NK-92 (cell line): ENCODE results near the gene TSHZ2.
"Not testable (repeated sequence)": the region's sequence is repeated elsewhere in the genome, so short reads cannot be mapped to it uniquely, and the experiment has no call there.

Experiments used
- DNase-seq: peaks from one replicate; lab custom pipeline; 2025; ENCODE audit not compliant: unreplicated experiment; lab: John Stamatoyannopoulos, UW

TSHZ2 gene

DNA sequence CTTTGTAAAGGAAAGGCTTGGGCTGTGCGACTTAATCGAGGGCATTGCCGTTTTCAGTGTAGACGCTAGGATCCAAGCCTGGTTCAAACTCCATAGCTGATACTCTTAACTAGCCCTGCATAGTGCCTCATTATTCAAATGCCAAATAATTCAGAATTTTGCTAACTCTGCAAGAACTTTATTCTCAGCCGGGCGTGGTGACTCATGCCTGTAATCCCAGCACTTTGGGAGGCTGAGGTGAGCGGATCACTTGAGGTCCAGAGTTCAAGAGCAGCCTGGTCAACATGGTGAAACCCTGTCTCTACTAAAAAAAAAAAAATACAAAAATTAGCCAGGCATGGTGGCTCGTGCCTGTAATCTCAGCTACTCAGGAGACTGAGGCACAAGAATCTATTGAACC is 394.8 kb downstream of the TSHZ2 start:
- not testable (repeated sequence) for DNase-seq

DNA sequence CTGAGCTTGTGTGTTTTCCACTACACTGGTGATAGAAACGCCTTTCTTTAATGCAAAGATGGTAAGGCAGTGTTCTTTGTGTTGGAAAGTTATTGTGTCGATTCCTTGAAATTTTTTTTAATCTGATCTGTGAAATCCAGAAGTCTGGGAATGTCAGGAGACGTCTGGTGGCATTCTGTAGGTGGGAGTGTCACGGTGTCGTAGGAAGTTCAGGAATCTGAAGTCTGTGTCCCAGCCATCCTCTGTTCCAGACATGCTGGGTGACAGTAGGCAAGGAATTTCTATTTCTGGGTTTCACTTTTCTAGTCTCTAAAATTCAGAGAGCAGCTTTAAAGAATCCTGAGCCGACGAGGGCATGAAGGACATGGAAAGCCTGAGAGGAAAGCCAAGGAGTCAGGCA is 397.7 kb downstream of the TSHZ2 start:
- DNase-seq = no peak

DNA sequence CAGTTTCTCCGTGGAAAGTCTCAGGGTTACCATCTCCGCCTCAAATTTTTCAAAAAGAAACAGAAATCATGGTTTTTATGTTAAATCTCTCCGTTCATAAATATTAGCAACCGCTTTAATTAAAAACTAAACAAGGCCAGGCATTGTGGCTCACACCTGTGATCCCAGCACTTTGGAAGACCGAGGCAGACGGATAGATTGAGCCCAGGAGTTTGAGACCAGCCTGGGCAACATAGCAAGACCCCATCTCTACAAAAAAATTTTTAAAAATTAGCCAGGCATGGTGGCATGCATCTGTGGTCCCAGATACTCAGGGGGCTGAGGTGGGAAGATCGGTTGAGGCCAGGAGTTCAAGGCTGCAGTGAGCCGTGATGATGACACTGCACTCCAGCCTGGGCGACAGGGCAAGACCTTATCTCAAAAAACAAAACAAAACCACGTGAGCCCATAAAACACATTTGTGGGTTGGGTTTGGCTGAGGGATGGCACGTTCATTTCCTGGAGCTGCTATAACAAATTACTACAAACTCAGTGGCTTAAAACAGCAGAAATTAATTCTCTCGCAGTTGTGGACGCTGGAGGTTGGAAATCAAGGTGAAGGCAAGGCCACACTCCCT is 398.3 kb downstream of the TSHZ2 start:
- DNase-seq = no peak

DNA sequence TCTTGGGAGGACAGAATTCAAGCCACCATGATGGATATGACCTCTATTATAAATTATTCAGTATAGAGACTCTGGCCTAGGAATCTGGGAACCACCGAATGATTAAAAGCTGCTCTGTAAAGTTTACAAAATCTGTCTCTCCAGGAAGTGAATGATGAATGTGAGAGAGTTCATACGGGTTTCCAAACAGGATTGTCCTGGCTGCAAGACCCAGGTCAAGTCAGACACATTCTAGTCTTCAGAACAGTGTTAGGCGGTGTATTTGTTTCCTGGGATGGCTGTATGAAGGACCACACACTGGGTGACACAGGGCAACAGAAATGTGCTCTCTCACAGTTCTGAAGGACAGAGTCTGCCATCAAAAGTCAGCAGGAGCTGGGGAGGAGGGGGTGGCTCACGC is 399.1 kb downstream of the TSHZ2 start:
- DNase-seq = no peak

DNA sequence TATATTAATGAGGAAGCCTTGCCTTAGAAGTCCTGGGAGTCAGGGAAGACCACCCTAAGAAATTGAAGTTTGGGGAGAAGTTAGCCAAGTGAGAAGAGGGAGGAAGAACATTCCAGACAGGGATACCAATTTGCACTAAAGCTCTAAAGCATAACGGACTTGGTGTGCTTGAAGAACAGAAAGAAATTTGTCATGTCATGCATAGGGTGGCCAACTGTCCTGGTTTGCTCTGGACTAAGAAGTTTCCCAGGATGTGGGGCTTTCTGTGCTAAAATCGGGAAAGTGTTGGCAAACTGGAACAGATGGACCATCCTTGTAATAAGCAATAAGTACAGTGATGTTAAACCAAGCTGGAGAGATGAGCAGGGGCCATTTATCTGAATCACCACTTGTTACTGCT is 403.9 kb downstream of the TSHZ2 start:
- DNase-seq = no peak

DNA sequence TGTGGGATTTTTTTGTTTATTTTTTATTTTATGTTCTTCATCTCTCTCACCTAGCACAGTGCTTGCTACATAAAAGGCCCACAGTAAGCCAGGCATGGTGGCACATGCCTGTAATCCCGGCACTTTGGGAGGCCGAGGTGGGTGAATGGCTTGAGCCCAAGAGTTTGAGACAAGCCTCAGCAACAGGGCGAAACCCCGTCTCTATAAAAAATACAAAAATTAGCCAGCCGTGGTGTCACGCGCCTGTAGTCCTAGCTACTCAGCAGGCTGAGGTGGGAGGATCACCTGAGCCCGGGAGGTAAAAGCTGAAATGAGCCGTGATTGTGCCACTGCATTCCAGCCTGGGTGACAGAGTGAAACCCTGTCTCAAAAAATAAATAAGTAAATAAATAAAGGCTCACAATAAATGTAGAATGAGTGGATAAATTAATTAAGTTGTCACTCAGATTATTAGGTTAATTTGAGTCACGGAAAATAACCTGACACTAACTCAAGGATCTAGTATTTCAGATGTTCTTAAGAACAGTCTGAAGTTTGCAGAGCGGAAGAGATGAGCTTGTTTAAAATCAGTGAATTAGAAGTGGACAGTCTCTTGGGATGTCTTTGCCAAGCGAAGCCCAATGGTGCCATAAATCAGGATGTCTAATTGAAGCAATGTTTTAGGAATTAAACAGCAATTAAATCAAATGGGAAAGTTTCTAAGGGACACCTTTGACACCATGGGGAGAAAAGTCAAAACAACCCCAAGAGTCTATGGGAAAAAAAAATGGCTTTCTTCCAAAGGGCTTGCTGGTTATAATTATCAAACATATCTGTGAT is 407.1 kb downstream of the TSHZ2 start:
- DNase-seq = no peak

DNA sequence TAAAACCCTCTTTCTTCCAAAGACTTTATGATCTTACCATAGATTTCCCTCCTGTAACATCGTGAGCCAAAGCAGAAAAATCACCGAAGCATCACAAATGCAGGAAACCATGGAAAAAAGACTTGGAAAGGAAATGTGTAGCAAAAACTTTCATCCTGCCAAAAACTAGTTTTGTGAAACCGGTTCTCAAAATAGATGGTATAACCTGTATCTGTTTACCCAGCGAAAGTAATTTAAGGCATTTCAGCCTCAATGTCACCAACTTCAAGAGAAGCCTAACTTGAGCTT is 407.6 kb downstream of the TSHZ2 start:
- DNase-seq = no peak

DNA sequence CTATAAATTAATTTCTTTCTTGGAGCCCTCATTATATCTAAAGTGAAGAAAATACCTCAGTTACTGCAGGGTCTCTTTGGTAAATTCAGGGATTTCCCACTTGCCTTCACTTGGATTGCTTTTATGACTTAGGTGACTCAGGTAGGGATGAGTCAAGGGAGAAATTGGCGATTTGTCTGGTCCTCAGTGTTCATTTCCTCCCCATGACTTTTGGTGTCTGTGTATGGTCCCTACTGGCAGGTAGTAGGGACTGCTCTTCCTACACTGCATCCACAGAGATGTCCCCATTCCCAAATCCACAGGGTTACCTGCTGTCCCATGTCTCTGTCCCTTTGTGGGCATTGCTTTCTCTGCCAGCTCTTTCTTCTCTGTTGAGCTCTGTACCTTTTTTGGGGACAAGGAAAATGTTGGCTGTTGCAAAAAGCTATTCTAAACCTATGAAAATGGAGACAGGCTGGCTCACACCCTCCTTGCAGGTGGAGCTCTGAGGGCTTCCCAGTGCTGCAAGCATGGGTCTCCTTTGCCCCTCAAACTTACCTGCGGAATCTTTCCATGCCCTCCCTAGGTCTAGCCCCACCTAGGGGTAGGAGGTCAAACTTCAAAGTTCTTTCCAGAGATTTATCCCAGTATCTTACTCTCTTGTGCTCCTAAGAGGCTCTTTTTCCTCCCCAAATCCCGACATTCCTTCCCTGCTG is 409.6 kb downstream of the TSHZ2 start:
- no peak for DNase-seq

DNA sequence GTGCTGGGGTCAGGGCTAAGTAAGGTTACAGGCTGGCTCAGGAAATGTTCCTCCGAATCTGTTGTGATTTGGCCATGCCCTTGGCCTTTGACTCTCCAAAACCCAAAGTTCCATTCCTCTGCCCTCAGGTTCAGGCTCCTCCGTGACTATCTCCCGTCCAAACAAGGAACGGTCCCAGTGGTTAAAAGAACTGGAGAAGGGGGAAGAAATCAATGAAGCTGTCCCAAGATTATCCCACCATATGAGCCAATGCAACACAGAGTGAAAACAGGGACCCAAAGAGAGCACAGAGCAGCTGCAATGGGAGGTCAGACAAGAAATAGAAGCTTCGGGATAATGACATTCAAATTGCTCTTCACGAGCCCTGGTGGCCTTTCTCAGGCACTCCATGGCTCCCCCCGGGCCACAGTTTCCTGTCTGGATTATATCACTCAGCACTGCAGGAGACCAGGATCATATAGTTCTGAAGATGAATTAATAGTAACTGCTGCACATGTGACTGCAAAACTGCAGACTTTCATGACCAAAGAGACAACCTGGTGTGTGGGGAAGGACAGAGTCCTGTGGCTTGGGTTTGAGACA is 410.2 kb downstream of the TSHZ2 start:
- no peak for DNase-seq

DNA sequence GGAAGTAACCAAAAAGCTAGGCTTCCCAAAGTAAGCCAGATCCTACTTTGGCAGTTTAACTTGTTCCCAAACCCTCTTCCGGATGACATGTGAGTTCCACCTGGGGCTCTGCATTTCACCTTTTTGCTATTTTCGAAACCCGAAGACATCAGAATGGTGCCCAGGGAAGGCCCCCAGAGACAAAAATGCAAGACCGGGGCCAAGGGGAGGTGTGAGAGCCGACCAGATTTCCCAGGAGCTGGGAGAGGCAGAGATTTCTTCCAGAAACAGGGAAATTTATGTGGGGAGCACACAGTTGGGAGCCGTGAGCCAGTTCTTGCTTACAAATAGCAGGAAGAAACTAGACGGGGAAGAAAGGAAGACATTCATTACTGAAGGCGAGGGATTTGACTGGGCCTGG is 411.8 kb downstream of the TSHZ2 start:
- no peak for DNase-seq

DNA sequence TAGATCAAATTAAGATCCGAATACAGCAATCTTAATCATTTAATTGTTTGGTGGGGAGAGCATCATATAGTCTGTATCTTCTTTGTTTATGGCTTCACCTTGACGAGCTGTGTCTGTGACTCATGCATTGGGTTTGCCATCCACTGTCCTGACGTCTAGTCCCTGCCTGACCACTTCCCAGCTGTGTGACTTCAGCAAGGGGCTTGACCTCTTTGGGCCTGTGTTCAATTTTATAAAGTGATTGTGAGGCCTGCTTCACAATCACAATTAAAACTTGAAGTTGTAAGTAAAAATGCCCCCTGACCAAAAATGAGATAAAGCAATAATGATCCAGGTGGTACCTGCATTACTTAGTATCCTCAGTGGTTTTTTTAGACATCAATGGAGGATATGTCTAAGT is 412.2 kb downstream of the TSHZ2 start:
- DNase-seq = no peak

DNA sequence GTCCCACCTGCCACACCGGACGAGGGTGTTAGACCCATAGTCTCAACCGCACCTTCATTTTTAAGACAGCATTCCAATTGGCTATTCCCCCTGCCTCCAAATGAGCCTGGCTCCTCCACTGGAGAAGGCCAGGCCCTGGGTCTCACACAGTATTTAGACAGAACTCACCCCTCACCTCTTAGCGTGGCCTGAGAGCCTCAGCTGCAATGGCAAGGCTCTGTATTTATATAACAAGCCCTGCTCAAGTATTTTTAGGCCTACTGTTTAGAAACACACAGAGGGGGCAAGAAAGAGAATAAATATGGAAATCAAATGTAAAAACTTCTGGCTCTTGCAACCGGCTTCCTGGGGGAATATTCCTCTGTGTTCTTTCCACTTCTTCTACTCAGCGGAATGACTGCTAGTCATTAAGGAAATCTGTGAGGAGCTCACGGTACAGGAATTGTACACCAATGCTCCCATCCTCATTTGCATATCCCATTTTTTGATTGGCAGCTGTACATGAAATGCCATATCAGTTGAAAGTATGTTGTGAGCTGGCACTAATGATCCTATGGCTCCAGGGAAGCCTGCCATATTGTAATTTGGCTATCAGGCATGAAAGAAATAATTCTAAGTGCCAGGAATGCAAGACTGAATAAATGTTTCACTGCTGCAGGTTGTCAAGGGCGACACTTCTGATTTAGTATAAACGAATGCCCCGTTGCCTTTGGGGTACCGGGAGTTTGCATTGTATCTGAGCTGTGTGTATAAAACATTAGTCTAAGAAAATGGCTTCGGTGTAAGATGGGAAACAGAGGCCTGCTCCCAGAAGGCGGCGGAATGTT is 414.0 kb downstream of the TSHZ2 start:
- no peak for DNase-seq

DNA sequence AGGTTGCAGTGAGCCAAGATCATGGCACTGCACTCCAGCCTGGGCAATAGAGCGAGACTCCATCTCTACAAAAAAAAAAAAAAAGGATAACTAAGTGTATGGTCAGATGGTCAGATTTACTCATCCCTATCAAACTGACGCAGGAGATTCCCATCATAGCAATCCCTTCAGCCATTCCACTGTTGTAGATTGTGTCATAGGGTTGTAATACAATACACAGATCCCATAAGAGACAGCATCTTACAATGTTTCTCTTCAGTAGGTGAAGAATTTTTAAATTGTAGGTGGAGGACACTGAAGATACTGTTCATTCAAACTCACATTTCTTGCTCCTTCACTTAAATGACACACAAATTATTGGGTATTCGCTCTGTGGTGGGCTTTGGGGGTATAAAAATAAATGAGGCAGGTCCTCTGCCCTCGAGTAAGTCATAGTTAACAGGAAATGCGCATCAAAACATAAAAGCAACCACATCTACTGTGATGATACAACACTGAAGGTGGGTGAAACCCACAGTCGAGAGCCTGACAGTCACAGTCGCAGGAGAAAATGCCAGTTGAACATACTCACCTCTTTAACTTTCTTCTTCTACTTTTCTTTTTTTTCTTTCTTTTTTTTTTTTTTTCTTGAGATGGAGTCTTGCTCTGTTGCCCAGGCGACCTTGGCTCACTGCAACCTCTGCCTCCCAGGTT is 416.0 kb downstream of the TSHZ2 start:
- no peak for DNase-seq

DNA sequence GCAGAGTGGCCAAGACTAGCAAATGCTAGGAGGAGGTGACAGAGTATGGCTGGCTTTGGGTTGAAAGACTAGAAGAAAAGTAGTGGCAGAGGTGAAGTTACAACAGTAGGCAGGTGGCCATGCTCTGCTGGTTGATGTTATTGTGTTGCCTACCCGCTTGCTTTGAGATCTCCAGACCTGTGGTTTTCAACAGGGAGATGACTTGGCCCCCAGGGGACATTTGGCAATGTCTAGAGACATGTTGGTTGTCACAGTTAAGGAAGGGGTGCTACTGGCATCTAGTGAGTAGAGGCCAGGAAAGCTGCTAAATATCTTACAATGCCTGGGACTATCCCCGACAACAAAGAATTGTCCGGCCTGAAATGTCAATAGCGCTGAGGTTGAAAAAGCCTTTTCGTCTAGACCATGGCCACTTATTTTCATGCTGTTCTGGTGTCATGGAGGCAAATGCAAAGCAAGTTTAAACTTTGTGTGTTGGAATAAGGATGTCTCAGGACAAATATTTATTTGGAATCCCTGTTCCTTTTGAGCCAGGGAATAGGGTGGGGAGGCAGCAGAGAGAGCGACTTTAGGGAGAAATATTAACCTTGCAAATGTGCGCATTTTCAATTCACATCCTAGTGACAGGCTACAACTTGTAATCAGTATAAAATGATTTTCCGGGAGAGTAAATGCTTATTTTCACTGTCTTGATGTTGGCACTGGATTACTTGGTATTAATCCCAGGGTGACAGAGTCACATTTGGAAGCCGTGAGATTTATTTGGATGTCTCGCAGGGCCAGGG is 417.6 kb downstream of the TSHZ2 start:
- DNase-seq = no peak

DNA sequence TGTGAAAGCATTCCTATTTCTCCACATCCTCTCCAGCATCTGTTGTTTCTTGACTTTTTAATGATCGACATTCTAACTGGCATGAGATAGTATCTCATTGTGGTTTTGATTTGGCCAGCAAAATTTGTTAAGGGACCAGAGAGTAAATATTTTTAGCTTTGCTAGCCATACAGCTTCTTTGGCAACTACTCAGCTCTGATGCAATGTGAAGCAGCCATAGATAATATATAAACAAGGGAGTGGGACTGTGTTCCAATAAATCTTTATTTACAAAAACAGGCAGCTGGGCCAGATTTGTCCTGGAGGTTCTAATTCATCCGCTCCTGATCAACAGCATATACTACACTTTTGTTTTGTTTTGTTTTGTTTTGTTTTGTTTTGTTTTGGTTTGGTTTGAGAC is 418.6 kb downstream of the TSHZ2 start:
- no peak for DNase-seq

DNA sequence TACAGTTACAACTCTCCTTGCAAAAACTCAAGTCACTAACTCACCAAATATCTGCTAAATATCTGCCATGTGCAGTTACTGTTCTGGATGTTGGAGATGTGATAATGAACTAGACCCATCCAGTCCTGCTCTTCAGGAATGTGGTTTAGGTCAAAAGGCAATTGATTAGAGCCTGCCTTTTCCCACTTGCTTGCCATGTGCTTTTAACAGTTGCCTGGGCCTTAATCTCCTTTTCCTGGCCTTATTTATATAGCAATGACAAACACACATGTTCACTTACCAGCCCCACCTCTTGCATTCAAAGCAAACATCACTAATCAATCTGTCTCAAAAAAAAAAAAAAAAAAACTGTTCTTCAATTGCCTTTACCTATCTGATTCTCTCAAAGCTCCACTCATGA is 422.3 kb downstream of the TSHZ2 start:
- DNase-seq = no peak

DNA sequence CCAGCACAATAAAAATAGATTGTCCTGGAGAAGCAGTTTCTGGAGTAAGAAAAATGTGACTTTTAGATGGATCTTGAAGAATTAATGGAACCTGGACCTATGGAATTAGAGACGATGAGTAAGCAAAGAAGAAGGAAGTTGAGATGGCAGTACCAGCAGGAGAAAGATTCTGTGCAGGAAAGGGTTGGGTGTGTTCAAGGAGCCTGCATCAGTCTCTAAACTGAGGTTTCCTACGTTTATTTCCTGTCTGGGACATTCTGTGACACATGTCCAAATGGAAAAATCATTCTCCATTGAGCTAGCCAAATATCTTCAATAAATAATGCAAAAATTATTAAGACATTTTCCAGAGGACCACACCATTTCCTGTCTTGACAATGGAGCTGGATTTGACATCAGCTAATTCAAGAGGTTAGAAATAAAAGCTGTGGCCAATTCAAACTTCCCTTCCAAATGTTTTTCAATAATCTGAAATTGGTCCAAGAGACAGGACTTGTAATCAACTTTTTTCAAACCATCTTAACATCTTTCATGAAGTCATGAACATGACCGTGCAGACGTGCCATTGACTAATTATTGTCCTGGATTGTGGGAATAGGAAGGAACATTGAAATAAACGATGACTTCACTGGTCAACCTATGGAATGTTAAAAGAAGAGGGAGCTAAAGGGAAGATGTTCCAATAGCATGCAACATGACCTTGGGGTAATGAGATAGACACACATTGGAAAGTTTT is 423.2 kb downstream of the TSHZ2 start:
- DNase-seq = no peak

DNA sequence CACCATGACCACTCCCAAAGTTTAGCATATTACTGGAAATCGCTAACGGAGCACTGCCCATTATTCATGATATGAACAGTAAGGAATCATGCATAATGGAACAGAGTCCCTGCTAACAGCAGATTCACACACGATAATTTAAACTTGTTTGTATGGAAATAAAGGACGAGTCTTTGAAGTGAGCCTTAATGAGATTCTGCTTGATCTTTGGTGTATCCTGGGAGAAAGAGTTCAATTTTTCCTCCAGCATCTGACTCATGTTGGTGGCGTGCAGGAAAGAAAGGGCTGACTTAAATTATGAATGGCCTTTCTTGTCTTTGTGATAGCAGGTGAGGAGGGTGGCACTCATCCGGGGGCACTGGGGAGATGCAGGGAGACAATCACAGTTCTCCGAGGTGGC is 426.9 kb downstream of the TSHZ2 start:
- no peak for DNase-seq
